ENCODE data around the gene KIF21A.

The KIF21A gene

DNA sequence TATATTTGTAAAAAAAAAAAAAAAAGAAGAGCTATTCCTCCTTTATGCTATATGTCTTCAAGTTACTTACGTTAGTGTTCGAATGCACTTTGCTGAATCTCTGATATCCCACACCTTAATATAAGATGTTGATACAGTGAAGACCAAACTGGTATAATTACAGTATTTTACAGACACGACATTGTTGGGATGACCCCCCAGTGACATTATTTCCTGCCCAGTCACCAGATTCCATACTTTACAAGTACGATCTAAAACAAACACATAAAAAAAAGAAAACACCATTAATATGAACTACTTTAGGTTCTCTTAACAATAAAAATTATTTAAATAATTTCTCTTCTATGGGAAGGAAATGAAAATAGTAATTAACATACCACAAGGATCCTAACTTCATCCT, 133.4 kb downstream of the KIF21A start:
- Histone ChIP-seq H3K4me3 (ENCODE audit: low read length) (no peak overlapping the region), H2AFZ (ENCODE audit: low read length) (no peak overlapping the region), H3K36me3 (replicated peaks; ENCODE audit: insufficient read depth, low read length) (no peaks in the 10 kb centered on the region; the same call in 1 of the 2 replicates), H3K9me3 (replicated peaks; ENCODE audit: insufficient read depth, low read length) (no peaks in the 10 kb centered on the region), H3K4me1 (ENCODE audit: low read length) (no peaks in the 10 kb centered on the region), H3F3A (ENCODE audit: insufficient read depth, low read length) (no peaks in the 10 kb centered on the region), H3K9ac (ENCODE audit: low read length) (no peak overlapping the region), H4K20me1 (ENCODE audit: insufficient read depth, low read length) (no peaks in the 10 kb centered on the region), H3K27me3 (replicated peaks; ENCODE audit: insufficient read depth, low read length) (no peaks in the 10 kb centered on the region), H3K9me2 (replicated peaks; ENCODE audit: insufficient read depth, low read length) (no peaks in the 10 kb centered on the region), H3K4me2 (ENCODE audit: low read depth, low read length) (no peak overlapping the region), H3K79me2 (ENCODE audit: low read length) (no peaks in the 10 kb centered on the region), H3K27ac (ENCODE audit: low read length) (no peak overlapping the region)
- TF ChIP-seq CTCF (IDR thresholded peaks at IDR 0.05; ENCODE audit: low read length) (no peak), EZH2phosphoT487 (IDR thresholded peaks at IDR 0.05; ENCODE audit: low read length) (no peak), EZH2 (optimal IDR thresholded peaks at IDR 0.05; ENCODE audit: low read depth, low read length) (no peak)
- DNase-seq = no peak

- Histone ChIP-seq H2AFZ (ENCODE audit: low read length) (no peak overlapping the region), H3K79me2 (ENCODE audit: low read length) (no peaks in the 10 kb centered on the region), H3K27ac (ENCODE audit: low read length) (no peak overlapping the region), H3K4me1 (ENCODE audit: low read length) (no peaks in the 10 kb centered on the region), H3K9me3 (replicated peaks; ENCODE audit: insufficient read depth, low read length) (no peaks in the 10 kb centered on the region), H3K4me3 (ENCODE audit: low read length) (no peak overlapping the region), H3K36me3 (replicated peaks; ENCODE audit: insufficient read depth, low read length) (no peaks in the 10 kb centered on the region), H3K9ac (ENCODE audit: low read length) (no peak overlapping the region), H4K20me1 (ENCODE audit: insufficient read depth, low read length) (no peaks in the 10 kb centered on the region), H3K4me2 (ENCODE audit: low read depth, low read length) (no peak overlapping the region), H3F3A (ENCODE audit: insufficient read depth, low read length) (no peaks in the 10 kb centered on the region), H3K9me2 (replicated peaks; ENCODE audit: insufficient read depth, low read length) (no peaks in the 10 kb centered on the region), H3K27me3 (replicated peaks; ENCODE audit: insufficient read depth, low read length) (no peaks in the 10 kb centered on the region)
- no peak for DNase-seq
- TF ChIP-seq EZH2 (optimal IDR thresholded peaks at IDR 0.05; ENCODE audit: low read depth, low read length) (no peak), EZH2phosphoT487 (IDR thresholded peaks at IDR 0.05; ENCODE audit: low read length) (no peak), CTCF (IDR thresholded peaks at IDR 0.05; ENCODE audit: low read length) (no peak)
These were observed 141.5 kb downstream of the KIF21A start for GRCh38 chr12:39301422-39301821.

GRCh38 chr12:39300799-39301198, 142.1 kb downstream of the KIF21A start:
- TF ChIP-seq EZH2 (optimal IDR thresholded peaks at IDR 0.05; ENCODE audit: low read depth, low read length) = no peak
- no peak for TF ChIP-seq EZH2phosphoT487 (IDR thresholded peaks at IDR 0.05; ENCODE audit: low read length)
- TF ChIP-seq CTCF (IDR thresholded peaks at IDR 0.05; ENCODE audit: low read length) = no peak
- Histone ChIP-seq H3K4me3 (ENCODE audit: low read length) (no peak overlapping the region), H3K9ac (ENCODE audit: low read length) (no peak overlapping the region), H3K9me2 (replicated peaks; ENCODE audit: insufficient read depth, low read length) (no peaks in the 10 kb centered on the region), H3K4me2 (ENCODE audit: low read depth, low read length) (no peak overlapping the region), H4K20me1 (ENCODE audit: insufficient read depth, low read length) (no peaks in the 10 kb centered on the region), H3K79me2 (ENCODE audit: low read length) (no peaks in the 10 kb centered on the region), H3K36me3 (replicated peaks; ENCODE audit: insufficient read depth, low read length) (no peaks in the 10 kb centered on the region), H3K9me3 (replicated peaks; ENCODE audit: insufficient read depth, low read length) (no peaks in the 10 kb centered on the region), H2AFZ (ENCODE audit: low read length) (no peak overlapping the region), H3K4me1 (ENCODE audit: low read length) (no peaks in the 10 kb centered on the region), H3K27ac (ENCODE audit: low read length) (no peak overlapping the region), H3F3A (ENCODE audit: insufficient read depth, low read length) (no peaks in the 10 kb centered on the region), H3K27me3 (replicated peaks; ENCODE audit: insufficient read depth, low read length) (no peaks in the 10 kb centered on the region)
- DNase-seq = no peak

All from MM.1S (cell line).